NCI-H2081 (cell line): ENCODE measurements around the gene SCN10A.

Experiments used
- DNase-seq, 2 experiments: peaks; one replicate each; lab custom pipeline; 2025; lab: John Stamatoyannopoulos, UW

SCN10A gene

GRCh38 chr3:38651153-38651789, 164.7 kb downstream of the SCN10A start:
- DNase-seq = peak; percentile 46 to 76

- no peak for DNase-seq
Measured at GRCh38 chr3:38650248-38650951, 165.6 kb downstream of the SCN10A start.

- peak; percentile 25 to 61 for DNase-seq
Measured at GRCh38 chr3:38649500-38650247, 166.3 kb downstream of the SCN10A start, which contains the start of gene SCN5A. Gene SCN5A (minus strand): TSS chr3:38649687. CDS start chr3:38633307, 16,380 bp downstream.

- no peak for DNase-seq
Measured at GRCh38 chr3:38648659-38649499, 167.1 kb downstream of the SCN10A start.

- DNase-seq = no peak
Measured at GRCh38 chr3:38648024-38648658, 167.9 kb downstream of the SCN10A start.

GRCh38 chr3:38647217-38647970, 168.6 kb downstream of the SCN10A start:
- no peak for DNase-seq
